Endodermal cell (in vitro differentiated cells): ENCODE measurements around the gene LGALS14. TPM values are rescaled to one million over a fixed set of nuclear protein-coding genes. Genes with fewer than 3 reads are reported as not detected.

Experiments
- DNase-seq: peaks from one replicate; pipeline ENCODE4 v3.0.0-alpha.2; 2017
- H3K27ac ChIP-seq: 2 replicates; pipeline ENCODE4 v1.5.1; 2013; ENCODE audit warnings: mild to moderate bottlenecking, low read depth, low read length, moderate library complexity
- H3K27me3 ChIP-seq: 2 replicates; pipeline ENCODE4 v1.6.1; 2013; ENCODE audit warnings: mild to moderate bottlenecking, low read length, moderate library complexity; ENCODE audit not compliant: insufficient read depth, control insufficient read depth, poor library complexity, severe bottlenecking
- H3K36me3 ChIP-seq: 2 replicates; pipeline ENCODE4 v1.7.0; 2013; ENCODE audit warnings: mild to moderate bottlenecking, low read length, moderate library complexity; ENCODE audit not compliant: control insufficient read depth, insufficient read depth
- H3K4me1 ChIP-seq: one replicate; pipeline ENCODE4 v1.7.0; 2013; ENCODE audit warnings: low read length; ENCODE audit not compliant: control insufficient read depth, insufficient read depth
- H3K4me3 ChIP-seq: 2 replicates; pipeline ENCODE4 v1.5.1; 2013; ENCODE audit warnings: mild to moderate bottlenecking, low read length, moderate library complexity
- H3K9ac ChIP-seq: 2 replicates; pipeline ENCODE4 v1.6.1; 2013; ENCODE audit warnings: mild to moderate bottlenecking, low read length, moderate library complexity; ENCODE audit not compliant: poor library complexity, severe bottlenecking; ENCODE audit errors: extremely low read depth
- H3K9me3 ChIP-seq: 2 replicates; pipeline ENCODE4 v1.6.1; 2013; ENCODE audit warnings: mild to moderate bottlenecking, low read length, moderate library complexity; ENCODE audit not compliant: control insufficient read depth
- H3K27ac Mint-ChIP-seq: 2 replicates; pipeline ENCODE4 v1.8.0; 2020; ENCODE audit warnings: mixed read lengths
- H3K27me3 Mint-ChIP-seq: 2 replicates; pipeline ENCODE4 v1.8.0; 2021; ENCODE audit warnings: mild to moderate bottlenecking, mixed read lengths; ENCODE audit not compliant: insufficient read depth
- H3K36me3 Mint-ChIP-seq: 2 replicates; pipeline ENCODE4 v1.8.0; 2020; ENCODE audit warnings: low read depth, mixed read lengths
- H3K4me1 Mint-ChIP-seq: 2 replicates; pipeline ENCODE4 v1.8.0; 2020; ENCODE audit warnings: mixed read lengths
- H3K4me3 Mint-ChIP-seq: 2 replicates; pipeline ENCODE4 v1.8.0; 2020; ENCODE audit warnings: mild to moderate bottlenecking, moderate library complexity, mixed read lengths
- H3K9me3 Mint-ChIP-seq: 2 replicates; pipeline ENCODE4 v1.8.0; 2020; ENCODE audit warnings: mild to moderate bottlenecking, mixed read lengths
- WGBS, 2 experiments: methylation state at CpG; one replicate each; pipeline versions ENCODE4 v1.1.5 to v1.1.7; 2013; ENCODE audit warnings: missing lambda C conversion rate in 2 of 2, mixed read lengths in 1 of 2; ENCODE audit not compliant: insufficient coverage in 1 of 2, insufficient read length in 1 of 2; 5-methylcytosine and 5-hydroxymethylcytosine counted together
- total RNA-seq, 2 donors: library from RNA; stranded (reverse); fragmentation: NEBNext Ultra II Directional in 1 of 2; extraction: Animal tissue kit (Norgen Biotek cat#: 25700) in 1 of 2; gene quantifications; 2 replicates in 1 of 2; 3 replicates in 1 of 2; pipeline ENCODE4 v1.2.1, GENCODE V29; 2021
- TF ChIP-seq, protein P1 (sequence below): fragments of 200-600 bp; sonication (generic); conservative IDR thresholded peaks from 2 replicates; pipeline ENCODE4 v1.5.0; 2021; ENCODE audit warnings: antibody characterized with exemption, mild to moderate bottlenecking

The LGALS14 gene
- total RNA-seq, 2 donors from 2014 or later: not detected

DNA sequence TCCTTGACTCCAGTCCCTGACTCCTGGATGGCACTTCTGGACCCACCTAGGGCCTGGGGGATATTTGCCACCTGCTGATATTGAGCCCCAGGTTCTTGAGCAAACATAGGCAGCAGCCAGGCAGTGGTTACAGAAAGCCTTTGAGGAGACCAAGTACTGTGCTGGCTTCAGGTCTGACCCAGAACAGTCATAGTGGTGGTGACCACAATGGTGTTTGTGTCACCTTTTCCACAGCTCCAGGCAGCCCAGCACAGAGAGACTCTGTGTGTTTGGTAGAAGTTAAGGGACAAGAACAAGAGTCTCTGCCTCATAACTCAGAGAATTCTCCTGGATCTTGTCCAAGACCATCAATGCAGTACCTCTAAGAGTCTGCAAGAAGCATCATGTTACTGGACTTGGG, 48.1 kb downstream of the LGALS14 start:
- H3K9ac ChIP-seq: no peak overlapping the region
- TF ChIP-seq, protein P1, sequence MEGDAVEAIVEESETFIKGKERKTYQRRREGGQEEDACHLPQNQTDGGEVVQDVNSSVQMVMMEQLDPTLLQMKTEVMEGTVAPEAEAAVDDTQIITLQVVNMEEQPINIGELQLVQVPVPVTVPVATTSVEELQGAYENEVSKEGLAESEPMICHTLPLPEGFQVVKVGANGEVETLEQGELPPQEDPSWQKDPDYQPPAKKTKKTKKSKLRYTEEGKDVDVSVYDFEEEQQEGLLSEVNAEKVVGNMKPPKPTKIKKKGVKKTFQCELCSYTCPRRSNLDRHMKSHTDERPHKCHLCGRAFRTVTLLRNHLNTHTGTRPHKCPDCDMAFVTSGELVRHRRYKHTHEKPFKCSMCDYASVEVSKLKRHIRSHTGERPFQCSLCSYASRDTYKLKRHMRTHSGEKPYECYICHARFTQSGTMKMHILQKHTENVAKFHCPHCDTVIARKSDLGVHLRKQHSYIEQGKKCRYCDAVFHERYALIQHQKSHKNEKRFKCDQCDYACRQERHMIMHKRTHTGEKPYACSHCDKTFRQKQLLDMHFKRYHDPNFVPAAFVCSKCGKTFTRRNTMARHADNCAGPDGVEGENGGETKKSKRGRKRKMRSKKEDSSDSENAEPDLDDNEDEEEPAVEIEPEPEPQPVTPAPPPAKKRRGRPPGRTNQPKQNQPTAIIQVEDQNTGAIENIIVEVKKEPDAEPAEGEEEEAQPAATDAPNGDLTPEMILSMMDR: no peak
- DNase-seq: no peak
- H3K27me3 Mint-ChIP-seq: peaks cover 2% of the 10 kb centered on the region
- H3K4me1 ChIP-seq: no peaks in the 10 kb centered on the region
- H3K36me3 Mint-ChIP-seq: no peaks in the 10 kb centered on the region
- H3K4me1 Mint-ChIP-seq: no peaks in the 10 kb centered on the region
- no peaks in the 10 kb centered on the region for H3K9me3 ChIP-seq
- no peaks in the 10 kb centered on the region for H3K36me3 ChIP-seq
- H3K27ac Mint-ChIP-seq: no peak overlapping the region
- H3K27ac ChIP-seq: no peak overlapping the region
- no peak overlapping the region for H3K4me3 ChIP-seq
- H3K4me3 Mint-ChIP-seq: no peak overlapping the region
- no peaks in the 10 kb centered on the region for H3K9me3 Mint-ChIP-seq
- H3K27me3 ChIP-seq: peaks cover 54% of the 10 kb centered on the region

DNA sequence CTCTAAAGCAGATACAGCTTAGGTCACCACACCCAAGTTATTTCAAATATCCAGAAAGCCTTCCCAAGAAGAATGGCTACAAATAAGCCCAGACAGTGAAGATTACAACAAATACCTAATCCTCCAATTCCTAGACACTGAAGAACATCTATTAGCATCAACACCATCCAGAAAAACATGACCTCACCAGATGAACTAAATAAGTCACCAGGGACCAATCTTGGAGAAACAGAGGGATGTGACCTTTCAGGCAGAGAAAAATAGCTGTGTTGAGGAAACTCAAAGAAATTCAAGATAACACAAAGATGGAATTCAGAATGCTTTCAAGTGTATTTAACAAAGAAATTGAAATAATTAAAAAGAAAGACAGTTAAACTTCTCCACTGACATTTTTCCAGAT, 48.5 kb downstream of the LGALS14 start:
- Histone ChIP-seq H3K4me1 (no peaks in the 10 kb centered on the region), H3K36me3 (no peaks in the 10 kb centered on the region), H3K9me3 (no peaks in the 10 kb centered on the region), H3K9ac (no peak overlapping the region), H3K27me3 (peaks cover 58% of the 10 kb centered on the region), H3K4me3 (no peak overlapping the region), H3K27ac (no peak overlapping the region)
- Mint-ChIP-seq H3K4me1 (no peaks in the 10 kb centered on the region), H3K27ac (no peak overlapping the region), H3K36me3 (no peaks in the 10 kb centered on the region), H3K4me3 (no peak overlapping the region), H3K9me3 (no peaks in the 10 kb centered on the region), H3K27me3 (peaks cover 2% of the 10 kb centered on the region)
- TF ChIP-seq, protein P1: no peak
- DNase-seq: no peak

DNA sequence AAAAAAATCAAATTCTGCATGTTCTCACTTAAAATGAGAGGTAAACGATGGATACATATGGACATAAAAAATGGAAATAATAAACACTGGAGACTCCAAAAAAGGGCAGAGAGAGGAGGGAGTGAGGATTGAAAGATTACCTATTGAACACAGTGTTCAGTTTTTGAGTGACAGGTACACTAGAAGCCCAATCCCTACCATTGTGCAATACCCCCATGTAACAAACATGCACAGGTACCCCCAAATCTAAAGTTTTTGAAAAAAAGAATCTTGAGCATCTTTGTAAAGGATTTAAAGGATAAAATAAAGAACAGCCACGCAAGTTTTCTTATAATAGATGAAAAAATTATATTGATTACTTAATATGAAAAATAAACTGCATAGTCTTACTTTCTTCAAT, 50.3 kb downstream of the LGALS14 start:
- no peak overlapping the region for H3K27ac ChIP-seq
- TF ChIP-seq, protein P1: no peak
- H3K4me1 Mint-ChIP-seq: no peaks in the 10 kb centered on the region
- H3K36me3 Mint-ChIP-seq: no peaks in the 10 kb centered on the region
- no peaks in the 10 kb centered on the region for H3K36me3 ChIP-seq
- H3K9me3 Mint-ChIP-seq: no peaks in the 10 kb centered on the region
- H3K27me3 Mint-ChIP-seq: peaks cover 9% of the 10 kb centered on the region
- no peak for DNase-seq
- peaks cover 64% of the 10 kb centered on the region for H3K27me3 ChIP-seq
- no peak overlapping the region for H3K4me3 ChIP-seq
- no peak overlapping the region for H3K4me3 Mint-ChIP-seq
- no peaks in the 10 kb centered on the region for H3K9me3 ChIP-seq
- WGBS, 2 experiments: 82% methylated on average over 1 of the region's 2 CpGs; no CpG with 5 or more reads in 1 of the 2 experiments
- H3K4me1 ChIP-seq: no peaks in the 10 kb centered on the region
- H3K27ac Mint-ChIP-seq: no peak overlapping the region
- H3K9ac ChIP-seq: no peak overlapping the region
